Heart left ventricle (tissue), 16 donors: Measurements from ENCODE around the gene SLITRK6. TPM values are rescaled to one million over a fixed set of nuclear protein-coding genes. Genes with fewer than 3 reads are reported as not detected.
A peak's percentile ranks its signal among the peaks of the same experiment; 100 is the strongest.

Experiments used
- ATAC-seq, 4 donors: fragments of 200-7000 bp; cut with Tn5 transposase; one replicate each; pipeline ENCODE4 v1.9.1; 2020 to 2022; ENCODE audit warnings: moderate library complexity in 4 of 4, mild to moderate bottlenecking in 3 of 4, moderate number of reproducible peaks in 1 of 4
- DNase-seq, 5 donors: peaks; one replicate each; pipeline ENCODE4 v3.0.0-alpha.2; 2020
- H3K27ac ChIP-seq, 12 donors: fragments of 200-600 bp; sonication (generic) in 4 of 12; one replicate each; pipeline versions ENCODE4 v1.5.0 to v1.8.0; 2016 to 2022; ENCODE audit warnings: mild to moderate bottlenecking in 2 of 12
- H3K27me3 ChIP-seq, 9 donors: fragments of 200-600 bp; sonication (generic) in 2 of 9; one replicate each; pipeline versions ENCODE4 v1.5.1 to v1.8.0; 2016 to 2022; ENCODE audit warnings: mild to moderate bottlenecking in 3 of 9
- H3K36me3 ChIP-seq, 9 donors: fragments of 200-600 bp; sonication (generic) in 2 of 9; one replicate each; pipeline versions ENCODE4 v1.5.0 to v1.8.0; 2018 to 2022; ENCODE audit warnings: mild to moderate bottlenecking in 2 of 9
- H3K4me1 ChIP-seq, 12 donors: fragments of 200-600 bp; sonication (generic) in 4 of 12; one replicate each; pipeline versions ENCODE4 v1.5.0 to v1.8.0; 2016 to 2022; ENCODE audit warnings: mild to moderate bottlenecking in 3 of 12
- H3K4me3 ChIP-seq, 12 donors: fragments of 200-600 bp; sonication (generic) in 4 of 12; one replicate each; pipeline versions ENCODE4 v1.5.0 to v1.8.0; 2017 to 2022; ENCODE audit warnings: mild to moderate bottlenecking in 9 of 12, moderate library complexity in 4 of 12
- H3K9me3 ChIP-seq, 12 donors: fragments of 200-600 bp; sonication (generic) in 4 of 12; one replicate each; pipeline versions ENCODE4 v1.5.0 to v1.8.0; 2016 to 2022; ENCODE audit warnings: mild to moderate bottlenecking in 1 of 12
- CTCF ChIP-seq, 12 donors: fragments of 200-600 bp; sonication (generic) in 4 of 12; IDR thresholded peaks; one replicate each; pipeline versions ENCODE4 v1.5.0 to v1.8.0; 2018 to 2022; ENCODE audit warnings: antibody characterized with exemption in 12 of 12, mild to moderate bottlenecking in 5 of 12
- POLR2A ChIP-seq, 2 donors: fragments of 450-650 bp; IDR thresholded peaks; one replicate each; pipeline ENCODE4 v1.6.1; 2017; ENCODE audit warnings: antibody characterized with exemption in 2 of 2, mild to moderate bottlenecking in 2 of 2, moderate library complexity in 2 of 2
- WGBS, 4 donors: extraction: QIAGEN DNeasy Blood & Tissue Kit in 2 of 4; methylation state at CpG; one replicate each; pipeline versions ENCODE4 v1.1.5 to v1.1.7; 2013 to 2018; 5-methylcytosine and 5-hydroxymethylcytosine counted together
- intact Hi-C, 10 donors: fragments of 100-400 bp; cut with DNase I; formaldehyde crosslinking; loops; one replicate each; pipeline versions ENCODE4 v1.11.1 to v1.14.2; 2022
- polyA plus RNA-seq, 2 donors: library from polyadenylated mRNA; stranded (reverse); fragments of 200-250 nt; gene quantifications; one replicate each; pipeline ENCODE4 v1.2.3, GENCODE V29; 2013
- total RNA-seq, 9 donors: library from RNA; depleted of rRNA in 2 of 9; stranded (reverse); fragments of >200 nt in 2 of 9; fragmentation: NEBNext Ultra II Directional in 3 of 9; extraction: Animal tissue kit (Norgen Biotek cat#: 25700) in 3 of 9; gene quantifications; one replicate each; pipeline versions ENCODE4 v1.1.0 to v1.2.4, GENCODE V29; 2016 to 2023
- donor health status: ischemic (EF 13 %, LVEDD 7.1; RV severe dilation, severe dysfunction).
- donor health status: healthy with polysubstance abuse.
- donor health status: DM: no; HTN: yes; CAD: no.
- donor health status: DM: no; HTN: no; CAD: no.
- donor health status: ischemic (EF 25% LVEDD 6.9; RV normal size, moderate dysfunction).
- donor health status: ischemic (EF 25% LVEDD 5.7; RV mildly dilated, moderate dysfunction).
- donor health status: healthy.
- donor health status: DM: yes; HTN: yes; CAD: no.
- donor health status: ischemic (EF 35%, LVEDD 5.7; RV mildly dilated, moderate dysfunction).
- donor health status: nonischemic (EF 11% LVEDD 7.7; RV severe dilation, severe dysfunction).
- donor health status: DM: yes; HTN: yes; CAD: no.
- donor health status: PGD.
- donor health status: ischemic (EF 29% LVEDD 5.4; RV normal size, mild dysfunction).
- donor health status: nonischemic (EF 23%, LVEDD 6.1; RV moderate dilation, normal function).

The SLITRK6 gene
- total and polyA plus RNA-seq, 11 donors: 0.07 to 1.1 (median 0.60) TPM

GRCh38 chr13:85828094-85828684, 29.0 kb upstream of the SLITRK6 start:
- intact Hi-C loops: no loop called here
- peak; percentile 33 to 72 (median 60) for TF ChIP-seq CTCF (IDR thresholded peaks at IDR 0.05)
- no peak for TF ChIP-seq POLR2A (IDR thresholded peaks at IDR 0.05)

GRCh38 chr13:85825454-85825853, 26.2 kb upstream of the SLITRK6 start:
- 51 to 68% (median 54%) methylated on average over 3 of the region's 3 CpGs for WGBS, 4 donors
- intact Hi-C loops: no loop called here
- Histone ChIP-seq H3K4me1 (no peaks in the 10 kb centered on the region), H3K36me3 (no peaks in the 10 kb centered on the region), H3K4me3 (no peak overlapping the region), H3K27ac (no peak overlapping the region), H3K27me3 (peaks cover 0 to 5% (median 0%) of the 10 kb centered on the region in 9 donors), H3K9me3 (no peaks in the 10 kb centered on the region)
- ATAC-seq (no peak), DNase-seq (no peak)
- no peak for TF ChIP-seq POLR2A (IDR thresholded peaks at IDR 0.05)
- no peak for TF ChIP-seq CTCF (IDR thresholded peaks at IDR 0.05)

More at GRCh38 chr13:85828094-85828684, 29.0 kb upstream of the SLITRK6 start:
- H3K4me3 ChIP-seq: no peak overlapping the region
- H3K4me1 ChIP-seq: no peaks in the 10 kb centered on the region
- no peak for DNase-seq
- H3K9me3 ChIP-seq: no peaks in the 10 kb centered on the region
- no peak for ATAC-seq
- WGBS, 4 donors: 53 to 70% (median 63%) methylated on average over 2 of the region's 2 CpGs
- no peak overlapping the region for H3K27ac ChIP-seq
- no peaks in the 10 kb centered on the region for H3K27me3 ChIP-seq
- H3K36me3 ChIP-seq: no peaks in the 10 kb centered on the region

GRCh38 chr13:85823832-85824231, 24.6 kb upstream of the SLITRK6 start:
- H3K27me3 ChIP-seq: peaks cover 0 to 5% (median 0%) of the 10 kb centered on the region in 9 donors
- H3K27ac ChIP-seq: no peak overlapping the region
- DNase-seq (no peak), ATAC-seq (no peak)
- TF ChIP-seq CTCF (IDR thresholded peaks at IDR 0.05) (no peak), POLR2A (IDR thresholded peaks at IDR 0.05) (no peak)
- H3K36me3 ChIP-seq: no peaks in the 10 kb centered on the region
- WGBS, 4 donors: 79 to 87% (median 80%) methylated on average over 7 of the region's 7 CpGs
- intact Hi-C loops: no loop called here
- H3K4me3 ChIP-seq: no peak overlapping the region
- H3K4me1 ChIP-seq: no peaks in the 10 kb centered on the region
- H3K9me3 ChIP-seq: no peaks in the 10 kb centered on the region

- H3K36me3 ChIP-seq: no peaks in the 10 kb centered on the region
- DNase-seq (no peak), ATAC-seq (no peak)
- peaks cover 0 to 4% (median 0%) of the 10 kb centered on the region in 12 donors for H3K9me3 ChIP-seq
- intact Hi-C loops: no loop called here
- H3K27me3 ChIP-seq: peaks cover 0 to 5% (median 0%) of the 10 kb centered on the region in 9 donors
- WGBS, 4 donors: 75 to 80% (median 79%) methylated on average over 2 of the region's 2 CpGs
- no peak overlapping the region for H3K4me3 ChIP-seq
- no peak for TF ChIP-seq CTCF (IDR thresholded peaks at IDR 0.05)
- TF ChIP-seq POLR2A (IDR thresholded peaks at IDR 0.05): no peak
- H3K4me1 ChIP-seq: no peaks in the 10 kb centered on the region
- H3K27ac ChIP-seq: no peak overlapping the region
Observed at GRCh38 chr13:85819513-85819912, 20.3 kb upstream of the SLITRK6 start.
